CD14-positive monocyte (primary cell): Measurements from ENCODE around the gene P3H2. TPM values are rescaled to one million over a fixed set of nuclear protein-coding genes. Genes with fewer than 3 reads are reported as not detected.
"Not testable (repeated sequence)": the region's sequence is repeated elsewhere in the genome, so short reads cannot be mapped to it uniquely, and the experiment has no call there.

Experiments
- DNase-seq, 3 donors: peaks; one replicate each; pipeline ENCODE4 v3.0.0-alpha.2; 2011 to 2022
- H2AFZ ChIP-seq: 2 replicates; pipeline ENCODE4 v1.6.0; 2012; ENCODE audit warnings: mild to moderate bottlenecking, low read depth, low read length, inconsistent platforms; ENCODE audit not compliant: insufficient read depth, poor library complexity, severe bottlenecking
- H3K27ac ChIP-seq, 2 donors: 1 replicate in 1 of 2; 2 replicates in 1 of 2; pipeline ENCODE4 v1.5.1; 2012 to 2013; ENCODE audit warnings: low read length in 2 of 2, control low read depth in 1 of 2, inconsistent platforms in 1 of 2, low read depth in 1 of 2, mild to moderate bottlenecking in 1 of 2
- H3K27me3 ChIP-seq, 2 donors: one replicate each; pipeline versions ENCODE4 v1.6.0 to v1.6.1; 2011 to 2013; ENCODE audit warnings: low read length in 2 of 2; ENCODE audit not compliant: control insufficient read depth in 2 of 2, insufficient read depth in 2 of 2
- H3K36me3 ChIP-seq, 2 donors: replicated peaks in 1 of 2; 1 replicate in 1 of 2; 2 replicates in 1 of 2; pipeline versions ENCODE4 v1.5.1 to v1.6.1; 2012 to 2013; ENCODE audit warnings: low read length in 2 of 2, control low read depth in 1 of 2, inconsistent platforms in 1 of 2, mild to moderate bottlenecking in 1 of 2; ENCODE audit not compliant: insufficient read depth in 2 of 2, control insufficient read depth in 1 of 2
- H3K4me1 ChIP-seq, 2 donors: 1 replicate in 1 of 2; 2 replicates in 1 of 2; pipeline versions ENCODE4 v1.5.1 to v1.6.1; 2012 to 2013; ENCODE audit warnings: low read length in 2 of 2, control low read depth in 1 of 2, inconsistent platforms in 1 of 2, mild to moderate bottlenecking in 1 of 2, moderate library complexity in 1 of 2; ENCODE audit not compliant: insufficient read depth in 2 of 2, control insufficient read depth in 1 of 2
- H3K4me2 ChIP-seq: replicated peaks from 2 replicates; pipeline ENCODE3; 2012; ENCODE audit warnings: low read length, moderate library complexity, mild to moderate bottlenecking; ENCODE audit not compliant: poor library complexity, severe bottlenecking; ENCODE audit errors: extremely low read depth
- H3K4me3 ChIP-seq, 3 experiments: fragments of 200-600 bp in 1 of 3; sonication (generic) in 1 of 3; replicated peaks in 1 of 3; 1 replicate in 2 of 3; 2 replicates in 1 of 3; pipeline ENCODE4 v1.5.1; 2011 to 2013; ENCODE audit warnings: low read length in 3 of 3, mild to moderate bottlenecking in 3 of 3, control low read depth in 2 of 3, low read depth in 2 of 3, inconsistent platforms in 1 of 3, moderate library complexity in 1 of 3
- H3K79me2 ChIP-seq: 2 replicates; pipeline ENCODE4 v1.6.0; 2012; ENCODE audit warnings: mild to moderate bottlenecking, control low read depth, inconsistent platforms, low read length, moderate library complexity; ENCODE audit not compliant: insufficient read depth
- H3K9ac ChIP-seq: 2 replicates; pipeline ENCODE4 v1.6.0; 2017; ENCODE audit warnings: low read length, mild to moderate bottlenecking; ENCODE audit not compliant: insufficient read depth, poor library complexity, severe bottlenecking
- H3K9me3 ChIP-seq, 2 donors: replicated peaks in 1 of 2; 1 replicate in 1 of 2; 2 replicates in 1 of 2; pipeline versions ENCODE4 v1.5.1 to v1.6.1; 2012 to 2013; ENCODE audit warnings: low read length in 2 of 2, control low read depth in 1 of 2; ENCODE audit not compliant: control insufficient read depth in 1 of 2, insufficient read depth in 1 of 2
- H4K20me1 ChIP-seq: 2 replicates; pipeline ENCODE4 v1.6.0; 2012; ENCODE audit warnings: mild to moderate bottlenecking, low read length, control low read depth, moderate library complexity; ENCODE audit not compliant: insufficient read depth
- H3K27ac Mint-ChIP-seq, 7 donors: one replicate each; pipeline ENCODE4 v1.8.0; 2020; ENCODE audit warnings: mild to moderate bottlenecking in 7 of 7, mixed read lengths in 7 of 7, moderate library complexity in 6 of 7, inconsistent platforms in 2 of 7
- H3K27me3 Mint-ChIP-seq, 3 donors: one replicate each; pipeline ENCODE4 v1.8.0; 2021 to 2022; ENCODE audit warnings: low read depth in 3 of 3, mild to moderate bottlenecking in 3 of 3, mixed read lengths in 3 of 3, moderate library complexity in 3 of 3, inconsistent platforms in 1 of 3
- H3K36me3 Mint-ChIP-seq, 2 donors: one replicate each; pipeline ENCODE4 v1.8.0; 2020; ENCODE audit warnings: mixed read lengths in 2 of 2, inconsistent platforms in 1 of 2, mild to moderate bottlenecking in 1 of 2
- H3K4me1 Mint-ChIP-seq: one replicate; pipeline ENCODE4 v1.8.0; 2020; ENCODE audit warnings: mild to moderate bottlenecking, mixed read lengths
- H3K4me3 Mint-ChIP-seq, 2 donors: one replicate each; pipeline ENCODE4 v1.8.0; 2020; ENCODE audit warnings: mild to moderate bottlenecking in 2 of 2, mixed read lengths in 2 of 2, moderate library complexity in 1 of 2
- H3K9me3 Mint-ChIP-seq, 7 donors: one replicate each; pipeline ENCODE4 v1.8.0; 2020 to 2022; ENCODE audit warnings: mixed read lengths in 7 of 7, mild to moderate bottlenecking in 6 of 7, moderate library complexity in 6 of 7, inconsistent platforms in 2 of 7
- WGBS: methylation state at CpG from one replicate; pipeline ENCODE4 v1.1.5; 2013; ENCODE audit warnings: missing lambda C conversion rate; ENCODE audit not compliant: insufficient coverage; 5-methylcytosine and 5-hydroxymethylcytosine counted together
- intact Hi-C, 2 donors: fragments of 100-400 bp; cut with micrococcal nuclease; formaldehyde crosslinking; loops; one replicate each; pipeline versions ENCODE4 v1.15.0 to v1.15.1; 2023
- polyA plus RNA-seq, 3 donors: library from polyadenylated mRNA; depleted of rRNA in 1 of 3; unstranded in 2 of 3; stranded (reverse) in 1 of 3; fragments of 300-500 nt in 2 of 3; fragments of >200 nt in 1 of 3; fragmentation: Illumina TruSeq in 2 of 3; gene quantifications; 1 replicate in 2 of 3; 2 replicates in 1 of 3; pipeline ENCODE4 v1.2.3, GENCODE V29; 2012 to 2021
- TF ChIP-seq, protein P1 (sequence below): fragments of 200-600 bp; IDR thresholded peaks from one replicate; pipeline ENCODE4 v1.8.0; 2022; ENCODE audit warnings: antibody characterized with exemption, mild to moderate bottlenecking

The P3H2 gene
- polyA plus RNA-seq, 3 donors, result 0.25 to 0.31 (median 0.27) TPM

- intact Hi-C loops, result loop anchor here (10.0 kb wide), 2 partner anchors 232 to 362 kb away; partner anchors contain the start of gene CLDN1 (in 2 of the 2)
- peaks cover 1% of the 10 kb centered on the region for H3K4me1 Mint-ChIP-seq
These were observed 158.2 kb downstream of the P3H2 start for GRCh38 chr3:189962466-189962865.

DNA sequence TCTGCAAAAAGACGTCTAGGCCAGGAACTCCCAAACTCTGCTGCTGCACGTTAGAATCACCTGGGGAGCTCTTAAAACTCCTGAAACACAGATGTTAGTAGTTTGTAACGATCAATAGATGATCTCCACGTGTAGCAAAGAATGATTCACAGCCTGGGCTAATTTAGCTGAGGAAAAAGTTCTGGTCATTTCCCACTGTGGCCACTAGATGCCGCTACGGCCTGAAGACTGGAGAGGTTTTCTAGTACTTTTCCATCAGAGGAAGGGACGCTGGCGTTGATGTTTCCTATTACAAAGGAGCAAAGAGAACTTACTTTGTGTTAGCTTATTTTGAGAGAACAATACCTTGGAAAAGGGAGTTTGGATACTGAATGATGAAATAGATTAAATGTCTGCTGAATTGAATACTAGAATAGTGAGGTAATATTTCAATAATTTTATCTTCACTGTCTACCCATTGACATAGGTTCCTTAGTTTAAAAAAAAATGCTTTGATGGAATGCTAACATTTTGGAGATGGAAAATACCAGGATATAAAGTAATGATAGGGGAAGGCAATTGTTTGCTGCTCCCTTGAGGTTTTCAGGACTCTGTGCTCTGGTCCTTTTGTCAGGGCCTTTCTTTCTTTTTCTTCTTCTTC lies 159.1 kb downstream of the P3H2 start:
- Mint-ChIP-seq H3K4me1 (peaks cover 1% of the 10 kb centered on the region), H3K27ac (no peak overlapping the region), H3K27me3 (peaks cover 0 to 8% (median 7%) of the 10 kb centered on the region in 3 donors), H3K36me3 (no peaks in the 10 kb centered on the region), H3K9me3 (no peaks in the 10 kb centered on the region), H3K4me3 (no peak overlapping the region)
- TF ChIP-seq, protein P1, sequence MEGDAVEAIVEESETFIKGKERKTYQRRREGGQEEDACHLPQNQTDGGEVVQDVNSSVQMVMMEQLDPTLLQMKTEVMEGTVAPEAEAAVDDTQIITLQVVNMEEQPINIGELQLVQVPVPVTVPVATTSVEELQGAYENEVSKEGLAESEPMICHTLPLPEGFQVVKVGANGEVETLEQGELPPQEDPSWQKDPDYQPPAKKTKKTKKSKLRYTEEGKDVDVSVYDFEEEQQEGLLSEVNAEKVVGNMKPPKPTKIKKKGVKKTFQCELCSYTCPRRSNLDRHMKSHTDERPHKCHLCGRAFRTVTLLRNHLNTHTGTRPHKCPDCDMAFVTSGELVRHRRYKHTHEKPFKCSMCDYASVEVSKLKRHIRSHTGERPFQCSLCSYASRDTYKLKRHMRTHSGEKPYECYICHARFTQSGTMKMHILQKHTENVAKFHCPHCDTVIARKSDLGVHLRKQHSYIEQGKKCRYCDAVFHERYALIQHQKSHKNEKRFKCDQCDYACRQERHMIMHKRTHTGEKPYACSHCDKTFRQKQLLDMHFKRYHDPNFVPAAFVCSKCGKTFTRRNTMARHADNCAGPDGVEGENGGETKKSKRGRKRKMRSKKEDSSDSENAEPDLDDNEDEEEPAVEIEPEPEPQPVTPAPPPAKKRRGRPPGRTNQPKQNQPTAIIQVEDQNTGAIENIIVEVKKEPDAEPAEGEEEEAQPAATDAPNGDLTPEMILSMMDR, result peak; percentile 92
- peak; percentile 21 to 53 (median 51) for DNase-seq
- Histone ChIP-seq H3K9me3 (no peaks in the 10 kb centered on the region), H2AFZ (no peak overlapping the region), H3K27ac (no peak overlapping the region), H3K27me3 (no peaks in the 10 kb centered on the region), H3K9ac (no peak overlapping the region), H3K4me2 (no peak overlapping the region), H3K4me3 (no peak overlapping the region), H3K79me2 (no peaks in the 10 kb centered on the region), H3K4me1 (no peaks in the 10 kb centered on the region), H3K36me3 (no peaks in the 10 kb centered on the region), H4K20me1 (no peaks in the 10 kb centered on the region)
- 3% methylated on average over 6 of the region's 8 CpGs for WGBS
- intact Hi-C loops, result loop anchor here (10.0 kb wide), 2 partner anchors 233 to 363 kb away; partner anchors contain the start of gene CLDN1 (in 2 of the 2)

More at GRCh38 chr3:189962466-189962865, 158.2 kb downstream of the P3H2 start:
- H3K27me3 Mint-ChIP-seq, result peaks cover 0 to 7% (median 6%) of the 10 kb centered on the region in 3 donors
- H3K79me2 ChIP-seq, result no peaks in the 10 kb centered on the region
- no peaks in the 10 kb centered on the region for H3K27me3 ChIP-seq
- H3K27ac ChIP-seq, result no peak overlapping the region
- no peak for DNase-seq
- no peaks in the 10 kb centered on the region for H3K36me3 Mint-ChIP-seq
- H2AFZ ChIP-seq, result no peak overlapping the region
- no peak overlapping the region for H3K9ac ChIP-seq
- no peak overlapping the region for H3K27ac Mint-ChIP-seq
- no peaks in the 10 kb centered on the region for H3K9me3 Mint-ChIP-seq
- no peak overlapping the region for H3K4me2 ChIP-seq
- WGBS, result no CpG with 5 or more reads among the region's 4 CpGs
- TF ChIP-seq, protein P1, result no peak
- no peaks in the 10 kb centered on the region for H3K9me3 ChIP-seq
- H3K36me3 ChIP-seq, result no peaks in the 10 kb centered on the region
- H3K4me1 ChIP-seq, result no peaks in the 10 kb centered on the region
- no peaks in the 10 kb centered on the region for H4K20me1 ChIP-seq
- no peak overlapping the region for H3K4me3 ChIP-seq
- no peak overlapping the region for H3K4me3 Mint-ChIP-seq

DNA sequence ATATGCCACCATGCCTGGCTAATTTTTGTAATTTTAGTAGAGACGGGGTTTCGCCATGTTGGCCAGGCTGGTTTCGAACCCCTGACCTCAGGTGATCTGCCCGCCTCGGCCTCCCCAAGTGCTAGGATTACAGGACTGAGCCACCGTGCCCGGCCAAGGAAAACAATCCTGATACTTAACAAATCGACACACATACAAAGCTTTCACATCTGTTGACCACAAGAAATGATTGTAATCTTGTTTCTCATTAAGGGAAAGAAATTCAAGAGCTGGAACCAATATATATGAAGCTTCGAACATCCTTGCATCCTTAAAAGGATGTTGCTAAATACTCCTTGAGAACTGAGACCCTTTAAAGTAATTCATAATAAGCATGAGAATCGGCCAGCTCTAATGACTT lies 159.6 kb downstream of the P3H2 start:
- H3K4me2 ChIP-seq, H3K36me3 Mint-ChIP-seq, H3K4me3 Mint-ChIP-seq, H3K27me3 Mint-ChIP-seq, H2AFZ ChIP-seq, H3K9me3 Mint-ChIP-seq, H3K4me1 ChIP-seq, H3K27ac Mint-ChIP-seq, H3K4me3 ChIP-seq, H3K9ac ChIP-seq, DNase-seq, H3K27ac ChIP-seq, H3K4me1 Mint-ChIP-seq, H3K27me3 ChIP-seq, H3K36me3 ChIP-seq, H4K20me1 ChIP-seq, H3K79me2 ChIP-seq, H3K9me3 ChIP-seq: not testable (repeated sequence)
- intact Hi-C loops, result loop anchor here (10.0 kb wide), 2 partner anchors 234 to 364 kb away; partner anchors contain the start of gene CLDN1 (in 2 of the 2)
- 94% methylated on average over 4 of the region's 10 CpGs for WGBS
